ENCODE results near the gene CABLES2. TPM values are rescaled to one million over a fixed set of nuclear protein-coding genes. Genes with fewer than 3 reads are reported as not detected.

Gene CABLES2
- total RNA-seq, 4 donors from 2014 or later, result 2.0 to 3.8 (median 2.2) TPM

GRCh38 chr20:62392621-62393334, 14.3 kb downstream of the CABLES2 start:
- Histone ChIP-seq H3K4me3 (no peak overlapping the region), H3K4me1 (peaks cover 5 to 18% (median 10%) of the 10 kb centered on the region in 3 donors), H3K27me3 (no peaks in the 10 kb centered on the region), H3K27ac (no peak overlapping the region), H3K36me3 (peaks cover 0 to 72% (median 14%) of the 10 kb centered on the region in 3 donors), H3K9me3 (no peaks in the 10 kb centered on the region)
- 60 to 78% methylated on average over 2 to 9 of the region's 21 CpGs for WGBS, 2 donors
- TF ChIP-seq CTCF (IDR thresholded peaks at IDR 0.05) (no peak), POLR2A (IDR thresholded peaks at IDR 0.05) (no peak)
- no peak for DNase-seq
- intact Hi-C loops (cut with DNase I), result no loop called here

- peaks cover 10 to 23% (median 14%) of the 10 kb centered on the region in 3 donors for H3K4me1 ChIP-seq
- DNase-seq, result no peak
- no peak overlapping the region for H3K27ac ChIP-seq
- no peaks in the 10 kb centered on the region for H3K27me3 ChIP-seq
- intact Hi-C loops (cut with DNase I), result no loop called here
- 84 to 93% methylated on average over 3 to 4 of the region's 10 CpGs for WGBS, 2 donors
- peaks cover 0 to 72% (median 14%) of the 10 kb centered on the region in 3 donors for H3K36me3 ChIP-seq
- no peaks in the 10 kb centered on the region for H3K9me3 ChIP-seq
- TF ChIP-seq CTCF (IDR thresholded peaks at IDR 0.05) (no peak), POLR2A (IDR thresholded peaks at IDR 0.05) (no peak)
- H3K4me3 ChIP-seq, result no peak overlapping the region
Observed at GRCh38 chr20:62392077-62392418, 15.0 kb downstream of the CABLES2 start.

- no peaks in the 10 kb centered on the region for H3K9me3 ChIP-seq
- WGBS, 2 donors, result 65 to 86% methylated on average over 2 to 10 of the region's 44 CpGs
- H3K4me1 ChIP-seq, result peaks cover 10 to 24% (median 14%) of the 10 kb centered on the region in 3 donors
- DNase-seq, result no peak
- H3K27me3 ChIP-seq, result no peaks in the 10 kb centered on the region
- no peak overlapping the region for H3K4me3 ChIP-seq
- intact Hi-C loops (cut with DNase I), result no loop called here
- H3K27ac ChIP-seq, result no peak overlapping the region
- TF ChIP-seq CTCF (IDR thresholded peaks at IDR 0.05), result no peak
- TF ChIP-seq POLR2A (IDR thresholded peaks at IDR 0.05), result no peak
- peaks cover 0 to 72% (median 14%) of the 10 kb centered on the region in 3 donors for H3K36me3 ChIP-seq
Observed at GRCh38 chr20:62391165-62392076, 15.7 kb downstream of the CABLES2 start.

GRCh38 chr20:62390317-62391164, 16.5 kb downstream of the CABLES2 start:
- Histone ChIP-seq H3K4me1 (peaks cover 15 to 33% (median 20%) of the 10 kb centered on the region in 3 donors), H3K27me3 (no peaks in the 10 kb centered on the region), H3K27ac (no peak overlapping the region), H3K4me3 (no peak overlapping the region), H3K36me3 (peaks cover 0 to 72% (median 14%) of the 10 kb centered on the region in 3 donors), H3K9me3 (no peaks in the 10 kb centered on the region)
- no peak for TF ChIP-seq POLR2A (IDR thresholded peaks at IDR 0.05)
- no peak for TF ChIP-seq CTCF (IDR thresholded peaks at IDR 0.05)
- WGBS, 2 donors, result 79 to 80% methylated on average over 27 to 28 of the region's 29 CpGs
- intact Hi-C loops (cut with DNase I), result no loop called here
- no peak for DNase-seq
